Lung microvascular endothelial cell (primary cell): ENCODE measurements around the gene RTP3. TPM values are rescaled to one million over a fixed set of nuclear protein-coding genes. Genes with fewer than 3 reads are reported as not detected.

Experiments
- DNase-seq, 2 donors: peaks; one replicate each; pipeline versions ENCODE4 v3.0.0 to v3.0.0-alpha.2; 2010; ENCODE audit warnings: low read depth in 2 of 2
- total RNA-seq: library from RNA; depleted of rRNA; stranded (reverse); fragments of >200 nt; gene quantifications from 2 replicates; pipeline ENCODE4 v1.2.1, GENCODE V29; 2014

RTP3 gene
- total RNA-seq, 1 donor from 2014 or later = not detected

DNA sequence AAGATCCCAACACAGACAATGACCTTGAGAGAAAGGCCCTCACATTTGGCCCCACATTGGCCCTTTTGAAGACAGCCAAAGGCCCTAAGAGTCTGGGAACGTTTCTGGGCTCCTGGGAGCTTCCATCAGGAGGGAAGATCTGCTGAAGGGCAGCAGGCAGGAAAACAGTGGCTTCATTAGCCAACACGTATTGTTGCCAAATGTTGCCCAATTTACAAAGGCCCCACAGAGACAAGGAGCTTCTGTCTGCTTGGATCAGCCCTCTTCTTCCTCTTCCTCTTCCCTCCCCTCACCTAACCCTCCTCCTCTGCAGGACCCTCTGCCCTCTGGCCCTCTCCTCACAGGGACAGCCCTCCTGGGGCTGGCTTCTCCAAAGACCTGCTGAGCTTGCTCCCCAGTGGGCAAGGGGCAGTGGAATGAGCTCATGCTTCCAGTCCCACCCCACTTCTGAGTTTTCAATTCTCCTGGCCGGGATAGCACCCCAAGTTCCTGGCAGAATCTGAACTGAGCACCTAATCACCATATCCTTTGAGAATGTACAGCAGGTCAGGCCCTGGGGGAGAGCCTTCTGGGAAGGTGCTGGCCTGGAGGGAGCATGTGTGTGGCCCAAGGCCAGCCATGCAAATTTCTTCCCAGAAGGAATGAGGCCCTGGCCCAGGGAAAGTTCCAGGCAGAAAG lies 28.0 kb upstream of the RTP3 start:
- DNase-seq = no peak

DNA sequence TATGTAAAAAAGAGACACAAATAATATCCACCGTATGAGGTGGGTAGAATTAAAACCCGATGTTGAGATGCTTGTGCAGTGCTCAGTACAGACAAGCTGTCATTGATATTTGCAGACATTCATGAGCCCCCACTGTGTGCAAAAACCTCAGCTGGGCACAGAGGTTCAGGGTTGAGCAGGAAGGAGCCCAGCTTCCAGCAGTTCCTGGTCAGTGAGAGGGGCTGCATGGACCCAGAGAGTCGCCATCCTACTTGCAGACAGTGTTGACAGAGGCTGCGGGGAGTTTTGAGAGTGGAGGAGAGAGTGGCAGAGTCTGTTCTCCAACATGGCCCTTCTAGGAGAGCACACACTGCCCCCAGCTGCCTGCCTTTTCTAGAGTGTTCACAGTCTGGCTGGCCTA lies 26.9 kb upstream of the RTP3 start:
- DNase-seq = no peak

DNA sequence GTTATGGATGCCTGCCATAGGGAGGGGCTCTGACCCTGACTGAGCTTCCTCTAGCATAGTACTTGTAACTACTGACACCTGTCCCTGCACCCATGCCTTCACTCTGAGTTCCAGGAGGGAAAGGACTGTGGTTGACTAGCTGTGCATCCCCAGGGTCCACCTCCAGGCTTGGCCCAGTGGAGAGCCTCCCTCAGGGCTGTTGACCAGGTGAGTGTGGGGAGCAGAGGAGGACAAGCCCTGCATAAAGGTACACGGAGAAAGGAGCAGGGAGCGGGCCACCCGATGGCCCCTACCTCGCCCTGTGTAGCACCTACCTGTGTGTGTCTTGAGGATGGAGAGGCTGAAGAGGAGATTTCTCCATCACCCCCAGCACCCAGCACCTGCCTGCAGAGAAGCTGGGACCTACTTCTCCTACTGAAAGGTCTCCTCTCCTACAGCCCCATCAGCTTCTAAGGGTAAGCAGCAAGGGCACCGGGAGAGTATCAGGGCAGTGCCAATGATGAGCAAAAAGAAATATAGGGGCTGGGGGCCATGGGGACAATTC lies 26.3 kb upstream of the RTP3 start:
- no peak for DNase-seq

DNA sequence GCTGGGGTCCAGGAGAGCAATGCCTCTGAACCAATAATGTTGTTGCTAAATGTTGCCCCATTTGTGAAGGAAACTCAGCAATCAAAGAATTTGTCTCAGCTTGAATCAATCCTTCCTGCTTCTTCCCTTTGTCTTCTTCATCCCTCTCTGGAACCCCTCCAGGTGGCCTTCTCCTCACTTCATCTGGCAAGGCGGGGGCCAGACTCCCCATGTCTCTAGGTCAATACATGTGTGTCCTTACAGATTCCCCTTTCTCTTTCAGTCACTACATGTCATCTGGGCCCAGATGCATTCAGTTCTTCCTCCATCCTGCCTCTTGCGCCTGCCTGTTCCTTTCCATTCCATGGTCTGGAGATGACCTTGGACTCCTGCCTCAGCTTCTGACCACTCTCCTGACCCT lies 25.0 kb upstream of the RTP3 start:
- DNase-seq = no peak

DNA sequence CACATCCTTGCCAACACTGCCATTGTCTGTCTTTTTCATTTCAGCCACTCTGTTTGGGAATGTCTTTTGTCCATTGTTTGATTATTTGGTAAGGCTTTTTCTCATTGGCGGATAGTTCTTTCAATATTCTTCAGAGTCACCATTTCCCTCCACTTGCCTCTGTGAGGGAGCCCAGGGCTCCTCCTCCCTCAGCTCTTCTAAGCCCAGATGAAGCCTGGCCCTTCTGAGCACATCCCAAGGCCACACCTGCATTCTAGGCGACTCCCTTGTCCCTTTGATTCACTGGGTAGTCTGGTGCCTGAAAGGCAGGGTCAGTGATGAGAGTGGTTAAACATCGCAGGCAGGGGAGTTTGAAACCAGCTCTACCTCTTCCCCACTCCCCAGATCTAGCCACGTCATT lies 20.6 kb upstream of the RTP3 start:
- no peak for DNase-seq

DNA sequence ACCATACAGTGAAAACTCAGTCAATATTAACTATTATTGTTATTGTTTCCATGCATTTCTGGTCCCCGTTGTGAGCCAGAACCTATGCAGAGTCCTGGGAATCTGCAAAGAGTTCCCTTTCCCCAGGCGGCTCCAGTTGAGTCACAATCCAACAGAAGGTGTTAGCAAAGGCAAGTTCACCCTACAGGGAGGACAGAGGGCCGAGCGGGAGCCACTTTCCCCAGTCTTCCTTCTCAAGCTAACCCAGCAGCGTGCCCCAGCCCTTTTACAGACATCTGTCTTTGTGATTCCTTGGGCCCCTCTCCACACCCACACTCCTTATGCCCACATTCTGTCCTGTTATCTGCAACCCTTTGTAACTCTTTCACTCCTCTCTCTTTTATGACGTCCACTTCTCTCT lies 20.0 kb upstream of the RTP3 start:
- DNase-seq = no peak

DNA sequence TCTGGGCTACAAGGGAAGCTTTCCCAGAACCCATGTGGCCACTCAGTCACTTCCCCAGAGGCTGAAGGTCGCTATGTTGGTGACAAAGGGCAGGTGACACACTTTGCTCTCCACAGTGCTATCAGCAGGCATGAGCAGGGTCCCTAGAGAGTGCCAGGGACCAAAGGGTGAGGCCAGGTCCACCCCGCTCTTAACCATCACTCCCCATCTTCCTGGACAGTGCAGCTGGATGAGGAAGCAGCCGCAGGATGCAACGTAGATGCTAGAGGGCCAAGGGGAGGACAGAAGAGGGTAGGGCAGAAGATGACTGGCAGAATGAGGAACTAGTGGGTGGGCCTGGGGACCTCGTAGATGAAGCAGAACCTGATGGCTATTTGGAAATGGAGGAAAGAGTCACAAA lies 19.4 kb upstream of the RTP3 start:
- DNase-seq = no peak

DNA sequence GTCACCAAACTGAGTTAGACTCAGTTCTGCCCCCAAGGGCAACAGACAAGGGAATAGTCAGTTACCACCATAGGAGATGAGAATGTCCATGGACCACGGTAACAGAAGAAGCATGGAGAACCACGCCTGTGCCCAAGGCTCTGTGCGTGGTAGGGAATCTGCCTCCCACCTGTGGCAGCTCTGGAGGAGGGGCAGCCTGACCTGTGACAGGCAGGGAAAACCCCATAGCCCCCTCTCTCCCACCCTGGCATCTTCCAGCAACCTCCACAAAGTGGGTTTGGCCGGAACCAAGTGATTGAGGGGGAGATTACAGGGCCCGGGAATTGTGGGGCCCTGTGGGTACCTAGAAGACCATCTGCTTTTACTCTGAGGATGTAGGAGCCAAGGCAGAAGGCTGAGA lies 18.8 kb upstream of the RTP3 start:
- no peak for DNase-seq

DNA sequence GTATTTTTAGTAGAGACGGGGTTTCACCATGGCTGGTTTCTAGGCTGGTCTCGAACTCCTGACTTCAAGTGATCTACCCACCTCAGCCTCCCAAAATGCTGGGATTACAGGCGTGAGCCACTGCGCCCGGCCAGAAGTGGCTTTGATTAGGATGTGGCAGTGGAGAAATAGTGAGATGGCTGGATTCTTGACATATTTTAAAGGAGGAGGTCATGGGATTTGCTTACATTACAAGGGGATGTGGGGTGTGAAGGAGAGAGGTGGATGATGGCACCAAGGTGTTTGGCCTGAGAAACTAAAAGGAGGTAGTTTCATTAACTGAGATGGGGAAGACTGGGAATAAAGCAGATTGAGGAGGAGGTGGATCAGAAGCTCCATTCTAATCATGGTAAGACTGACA lies 18.1 kb upstream of the RTP3 start:
- no peak for DNase-seq

DNA sequence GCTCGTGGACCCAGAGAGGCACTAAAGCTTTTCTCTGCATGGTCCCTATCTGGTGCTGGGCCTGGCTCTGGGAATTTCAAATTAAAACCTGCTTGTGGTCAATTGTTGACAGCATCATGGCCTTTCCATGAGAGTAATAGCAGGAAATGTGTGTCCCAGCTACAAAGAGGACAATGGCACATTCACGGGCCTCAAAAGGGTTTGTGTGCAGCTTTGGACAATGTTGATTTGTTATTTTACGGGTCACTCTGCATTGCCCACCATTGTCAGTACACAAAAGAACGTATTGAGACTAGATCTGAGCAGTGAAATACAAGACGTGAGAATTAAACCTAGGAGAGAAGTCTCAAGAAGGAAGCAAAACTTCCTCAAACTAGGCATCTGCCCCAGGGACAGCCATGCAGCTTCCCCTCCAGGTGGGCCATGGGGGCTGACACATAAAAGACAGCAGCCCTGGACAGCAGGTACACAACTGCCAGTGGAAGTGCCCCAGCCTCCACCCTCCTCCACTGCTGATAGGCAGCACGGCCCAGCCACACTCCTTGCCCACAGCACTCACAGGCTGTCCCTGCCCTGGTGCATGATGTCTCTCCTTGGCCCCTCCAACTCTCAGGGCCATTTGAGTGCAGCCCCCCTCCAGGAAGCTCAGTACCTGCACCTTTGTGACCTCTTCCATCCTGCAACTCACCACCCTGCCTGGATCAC lies 17.1 kb upstream of the RTP3 start:
- no peak for DNase-seq

DNA sequence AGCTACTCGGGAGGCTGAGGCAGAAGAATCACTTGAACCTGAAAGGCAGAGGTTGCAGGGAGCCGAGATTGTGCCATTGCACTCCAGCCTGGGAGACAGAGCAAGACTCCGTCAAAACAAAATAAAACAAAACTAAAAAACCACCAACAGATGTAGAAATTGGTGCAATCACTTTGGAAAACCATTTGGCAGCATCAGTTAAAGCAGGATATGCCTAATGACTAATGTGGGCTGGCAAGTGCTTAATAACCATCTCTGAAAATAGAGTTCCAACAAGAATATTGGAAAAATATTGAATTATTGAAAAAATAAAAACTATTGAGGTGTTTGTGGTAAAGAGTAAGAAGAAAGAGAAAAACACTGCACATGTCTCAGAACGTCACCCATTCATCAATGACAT lies 16.1 kb upstream of the RTP3 start:
- no peak for DNase-seq

DNA sequence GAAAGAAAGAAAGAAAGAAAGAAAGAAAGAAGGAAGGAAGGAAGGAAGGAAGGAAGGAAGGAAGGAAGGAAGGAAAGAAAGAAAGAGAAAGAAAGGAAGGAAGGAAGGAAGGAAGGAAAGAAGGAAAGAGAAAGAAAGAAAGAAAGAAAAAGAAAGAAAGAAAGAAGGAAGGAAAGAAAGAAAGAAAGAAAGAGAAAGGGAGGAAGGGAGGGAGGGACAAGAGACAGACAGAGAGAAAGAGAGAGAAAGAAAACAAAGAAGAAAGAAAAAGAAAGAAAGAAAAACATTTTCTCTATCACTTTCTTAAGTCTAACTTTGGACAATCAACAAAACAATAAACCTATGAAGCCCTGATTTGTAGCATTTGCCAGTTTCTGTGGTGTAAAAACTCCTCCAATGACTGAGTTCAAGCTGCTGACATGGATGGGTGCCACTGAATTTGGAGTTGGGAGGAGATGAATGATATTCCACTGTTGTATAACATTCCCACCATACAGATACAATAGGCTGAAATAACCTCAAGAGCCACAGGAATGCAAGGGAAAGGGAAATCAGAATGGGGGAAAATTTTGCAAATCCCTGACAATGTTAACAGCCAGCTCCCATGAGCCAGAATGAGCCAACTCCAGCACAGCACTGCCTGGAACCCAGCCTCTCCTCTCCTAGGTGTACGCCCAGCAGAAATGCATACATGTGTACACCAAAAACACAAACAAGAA lies 15.0 kb upstream of the RTP3 start:
- no peak for DNase-seq

DNA sequence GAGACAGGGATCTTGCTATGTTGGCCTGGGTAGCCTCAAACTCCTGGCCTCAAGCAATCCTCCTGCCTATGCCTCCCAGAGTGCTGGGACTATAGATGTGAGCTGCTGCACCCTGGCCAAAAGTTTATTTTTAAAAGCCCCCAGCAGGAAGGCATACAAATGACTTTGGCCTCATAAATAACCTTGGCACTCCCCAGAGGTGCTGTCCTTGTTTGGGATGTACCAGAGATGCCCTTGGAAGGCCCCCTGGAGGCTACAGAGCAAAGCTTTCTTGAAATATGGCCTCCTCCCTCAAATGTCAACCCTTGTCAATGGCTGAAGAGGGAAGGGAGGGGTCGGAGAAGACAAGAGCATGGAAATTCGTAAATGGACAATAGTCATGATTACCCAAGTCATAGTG lies 14.0 kb upstream of the RTP3 start:
- DNase-seq = no peak

DNA sequence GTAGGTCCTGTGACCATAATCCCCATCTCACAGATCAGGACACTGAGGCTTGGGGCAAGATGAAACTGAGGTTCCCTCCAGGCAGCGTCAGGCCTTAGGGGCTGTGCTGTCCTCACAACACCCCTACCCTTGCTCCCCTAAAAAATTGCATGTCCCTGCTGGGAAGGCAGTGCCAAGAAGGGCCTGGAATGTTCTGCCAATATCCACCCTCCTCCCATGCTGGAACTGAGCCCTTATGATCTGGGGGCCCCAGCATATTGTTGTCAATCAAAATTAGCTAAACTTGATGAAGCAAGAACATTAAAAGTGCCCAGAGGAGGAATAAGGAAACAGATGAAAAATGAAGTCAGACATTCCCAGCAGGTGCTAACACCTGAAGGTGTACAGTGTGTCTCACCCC lies 13.4 kb upstream of the RTP3 start:
- no peak for DNase-seq

DNA sequence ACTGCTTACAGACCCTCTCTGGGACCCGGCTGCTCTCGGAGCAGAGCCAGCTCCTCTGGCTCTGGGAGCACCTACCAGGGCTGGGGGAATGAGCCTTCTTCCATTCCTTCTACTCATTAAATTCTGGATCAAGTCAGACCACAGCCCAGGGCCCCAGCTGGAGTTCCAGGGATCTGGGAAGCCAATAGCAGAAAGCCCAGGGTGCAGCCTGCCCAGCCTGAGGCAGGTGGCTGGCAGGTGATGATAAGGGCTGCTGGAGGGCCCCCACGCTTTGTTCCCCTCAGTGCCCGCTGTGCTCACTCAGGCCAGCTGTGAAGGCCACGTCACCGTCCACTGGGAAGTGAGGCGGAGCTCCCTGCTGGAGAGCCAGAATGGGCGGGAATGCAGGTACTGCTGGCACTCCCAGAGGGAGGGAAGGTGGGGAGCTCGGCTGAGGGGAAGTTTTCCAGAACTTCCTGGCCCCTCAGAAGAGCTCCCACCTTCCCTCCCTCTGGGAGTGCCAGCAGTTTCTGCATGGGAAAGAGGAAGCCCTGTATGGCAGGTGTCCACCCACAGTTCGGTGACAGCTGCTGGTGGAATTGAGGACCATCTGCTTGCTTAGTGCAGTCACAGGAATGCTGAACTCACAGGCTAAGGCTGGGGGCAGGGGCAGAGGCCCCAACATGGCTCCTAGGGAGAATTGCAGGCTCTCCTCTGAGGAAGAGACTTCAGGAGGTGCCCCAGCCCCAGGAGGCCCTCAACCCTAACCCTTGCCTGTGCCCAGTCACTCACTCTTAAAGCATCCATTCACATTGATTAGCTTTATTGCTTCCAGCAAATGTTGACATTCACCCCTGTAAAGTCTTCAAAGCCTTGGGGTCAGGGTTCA lies 12.6 kb upstream of the RTP3 start:
- no peak for DNase-seq

DNA sequence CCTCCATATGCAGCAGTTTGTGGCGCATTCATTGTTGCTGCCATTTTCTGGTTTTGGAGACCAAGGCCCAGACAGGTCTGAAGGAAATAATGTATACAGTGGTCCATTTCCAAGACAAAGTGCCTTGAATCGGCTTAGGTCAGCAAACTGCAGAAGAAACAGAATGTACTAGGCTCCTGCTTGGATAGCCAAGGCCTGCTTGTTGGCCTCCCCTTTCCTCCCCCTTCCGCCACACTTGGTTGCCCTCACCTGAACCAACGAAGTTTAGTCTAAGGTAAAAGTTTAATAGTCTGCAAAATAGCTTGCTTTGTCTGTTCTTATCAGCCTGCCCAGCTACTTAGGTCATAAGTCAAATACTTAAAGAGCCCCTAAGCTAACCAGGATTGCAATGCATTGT lies 12.0 kb upstream of the RTP3 start:
- no peak for DNase-seq

DNA sequence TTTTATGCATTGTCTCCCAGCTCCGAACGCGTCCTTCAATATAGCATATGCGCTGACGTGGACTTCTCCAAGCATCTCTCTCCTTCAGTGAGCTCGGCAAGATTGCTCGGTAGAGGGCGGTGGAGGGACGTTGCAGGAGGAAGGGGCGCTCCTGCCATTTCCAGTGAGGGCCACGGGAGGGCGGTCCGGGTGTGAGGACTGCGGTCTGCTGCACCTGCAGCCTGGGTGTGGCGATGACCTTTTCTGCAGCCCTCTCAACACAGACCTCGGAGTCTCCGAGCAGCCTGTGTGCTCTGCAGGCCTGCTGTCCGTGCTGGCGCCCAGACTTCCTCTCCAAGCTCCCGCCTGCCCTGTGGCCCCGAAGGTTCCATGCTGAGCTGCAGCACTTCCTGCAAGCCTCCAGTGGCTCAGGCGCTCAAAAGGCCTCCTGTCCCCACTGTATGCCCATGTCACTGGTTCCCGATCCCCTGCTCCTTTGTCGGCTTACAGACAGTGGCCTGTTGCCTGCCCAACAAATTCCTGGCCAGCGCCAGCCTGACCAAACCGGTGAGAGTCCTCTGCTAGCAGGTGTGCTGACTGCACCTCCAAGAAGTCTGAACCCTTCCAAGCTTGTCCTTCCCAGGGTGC lies 8.9 kb upstream of the RTP3 start:
- DNase-seq = peak; percentile 86 to 89

DNA sequence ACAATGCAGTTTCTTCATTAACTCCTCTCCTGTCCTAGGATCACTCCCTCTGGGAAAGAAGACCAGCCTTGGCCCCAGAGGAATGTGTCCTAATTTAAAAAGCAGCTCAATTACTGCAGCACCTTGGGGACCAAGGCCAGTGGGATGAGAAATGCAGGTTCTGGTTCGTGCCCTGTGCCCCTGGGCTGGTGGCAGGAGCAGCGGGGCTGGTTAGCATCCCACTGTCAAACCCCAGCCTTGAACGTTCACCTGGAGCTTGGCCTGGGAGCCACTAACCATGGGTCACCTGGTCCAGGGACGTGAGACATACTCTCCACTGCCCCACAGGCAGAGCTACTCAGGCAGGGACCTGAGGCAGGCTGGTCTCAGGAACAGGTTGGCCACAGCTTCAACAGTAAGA lies 8.4 kb upstream of the RTP3 start:
- DNase-seq = no peak

DNA sequence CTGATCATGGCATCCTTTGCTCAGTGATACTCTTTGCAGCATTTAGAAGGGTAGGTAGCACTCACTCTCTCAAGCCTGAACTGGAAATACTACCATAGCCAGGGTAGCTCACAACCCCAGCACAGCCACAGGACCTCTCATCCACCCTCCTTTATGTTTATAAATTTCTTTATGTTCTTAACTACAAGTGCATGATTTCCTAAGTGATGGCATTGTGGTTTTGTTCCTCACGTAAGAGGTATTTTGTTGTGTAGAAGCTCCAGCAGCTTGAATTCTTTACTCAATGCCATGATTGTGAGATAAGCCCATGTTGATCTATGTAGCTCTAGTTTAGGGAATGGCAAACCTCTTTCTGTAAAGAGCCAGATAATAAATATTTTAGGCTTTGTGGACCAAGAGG lies 7.9 kb upstream of the RTP3 start:
- DNase-seq = peak in 1 of 2 donors; percentile 16

DNA sequence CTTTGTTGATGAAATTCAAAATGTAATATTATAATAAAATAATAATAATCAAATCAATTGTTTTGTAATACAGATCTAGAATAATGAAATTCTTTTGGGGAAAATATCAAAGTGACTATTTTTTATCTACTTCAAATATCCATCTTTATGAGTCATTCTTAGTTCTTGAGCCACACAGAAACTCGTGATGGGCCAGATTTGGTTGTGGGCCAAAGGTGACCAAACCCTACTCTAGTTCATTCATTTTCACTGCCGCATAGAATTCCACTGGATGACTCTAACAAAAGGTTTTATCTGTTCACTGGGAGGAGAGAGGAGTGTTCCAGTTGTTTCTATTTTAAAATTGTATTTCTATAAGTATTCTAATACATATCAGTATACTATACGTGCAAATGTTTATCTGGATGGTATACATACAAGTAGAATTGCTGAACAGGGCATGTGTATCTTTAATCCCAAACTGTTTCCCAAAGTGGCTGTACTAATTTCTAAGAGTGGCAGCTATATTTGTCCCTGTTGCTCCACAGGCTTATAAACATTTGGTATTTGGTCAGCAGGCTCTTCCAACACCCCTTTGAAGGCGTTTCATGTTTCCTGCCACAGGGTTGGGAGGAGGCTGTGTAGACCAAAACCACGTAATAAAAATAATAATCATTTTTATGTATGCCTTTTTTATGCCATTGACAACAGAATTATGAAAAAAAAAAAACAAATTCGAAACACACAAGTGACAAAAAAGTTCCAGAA lies 7.3 kb upstream of the RTP3 start:
- DNase-seq = peak in 1 of 2 donors; percentile 23
